Inflammatory macrophage treated with lipopolysaccharide for 1 hour (primary cell): ENCODE data around the gene SLC29A1.
A peak's percentile ranks its signal among the peaks of the same experiment; 100 is the strongest.
"Not testable (repeated sequence)": the region's sequence is repeated elsewhere in the genome, so short reads cannot be mapped to it uniquely, and the experiment has no call there.

Experiments
- DNase-seq, 2 donors: peaks; one replicate each; pipeline ENCODE4 v3.0.0-alpha.2; 2020 to 2022

Gene SLC29A1

DNA sequence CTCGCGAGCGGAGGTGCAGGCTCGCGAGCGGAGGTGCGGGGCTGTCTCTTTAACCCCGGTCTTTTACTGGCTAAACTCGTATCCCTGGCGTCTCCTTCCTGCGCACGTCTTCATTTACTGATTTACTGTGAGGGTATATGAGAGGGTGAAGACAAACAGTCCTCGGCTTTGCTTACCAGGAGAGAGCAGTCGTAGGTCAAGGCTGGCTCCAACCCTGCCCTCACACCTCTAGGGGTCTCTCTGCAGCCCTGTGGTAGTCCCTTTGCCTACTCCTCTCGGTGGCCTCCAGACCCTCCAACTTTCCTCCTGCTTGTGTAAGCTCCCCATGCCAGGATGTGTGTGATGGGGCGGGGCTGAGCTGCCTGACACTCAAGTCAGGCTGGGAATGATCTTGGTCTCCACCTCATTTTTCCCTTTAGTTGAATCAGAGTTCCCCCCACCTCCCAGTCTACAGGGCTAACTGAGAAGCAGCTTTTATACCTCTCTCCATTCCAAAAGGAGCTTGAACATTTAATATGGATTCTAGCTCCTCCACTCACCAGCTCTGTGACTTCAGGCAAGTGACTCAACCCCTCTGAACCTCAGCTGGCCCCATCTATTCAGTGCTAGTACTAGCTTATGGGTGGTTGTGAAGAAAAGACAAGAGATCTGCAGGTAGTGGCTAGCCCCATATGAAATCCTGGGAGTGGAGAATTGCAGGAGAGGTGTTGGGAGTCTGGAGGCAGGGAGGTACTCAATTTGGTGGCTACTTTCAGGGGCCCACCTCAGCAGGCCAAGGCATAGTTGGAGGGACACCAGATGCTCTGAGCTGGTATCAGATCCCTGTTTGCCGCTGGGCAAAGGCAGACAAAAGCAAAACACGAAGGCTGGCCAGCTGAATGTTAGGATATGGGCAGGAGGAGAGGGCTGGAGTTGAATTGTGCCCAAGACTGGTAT, 902 bp downstream of the SLC29A1 start:
- no peak for DNase-seq

DNA sequence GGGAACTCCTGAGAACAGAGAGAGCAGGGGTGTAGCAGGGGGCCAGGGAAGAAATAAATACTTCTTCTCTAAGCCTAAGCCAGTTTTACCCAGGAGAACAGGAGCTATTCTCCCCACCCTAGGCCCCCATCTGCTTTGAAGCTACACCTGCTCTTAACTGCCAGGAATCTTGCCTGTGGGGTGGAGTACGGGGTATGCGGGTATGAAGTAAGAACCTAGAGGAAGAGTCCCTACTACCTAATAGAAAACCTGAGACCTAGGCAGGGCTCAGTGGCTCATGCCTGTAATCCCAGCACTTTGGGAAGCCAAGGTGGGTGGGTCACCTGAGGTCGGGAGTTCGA, 1.5 kb downstream of the SLC29A1 start:
- no peak for DNase-seq

DNA sequence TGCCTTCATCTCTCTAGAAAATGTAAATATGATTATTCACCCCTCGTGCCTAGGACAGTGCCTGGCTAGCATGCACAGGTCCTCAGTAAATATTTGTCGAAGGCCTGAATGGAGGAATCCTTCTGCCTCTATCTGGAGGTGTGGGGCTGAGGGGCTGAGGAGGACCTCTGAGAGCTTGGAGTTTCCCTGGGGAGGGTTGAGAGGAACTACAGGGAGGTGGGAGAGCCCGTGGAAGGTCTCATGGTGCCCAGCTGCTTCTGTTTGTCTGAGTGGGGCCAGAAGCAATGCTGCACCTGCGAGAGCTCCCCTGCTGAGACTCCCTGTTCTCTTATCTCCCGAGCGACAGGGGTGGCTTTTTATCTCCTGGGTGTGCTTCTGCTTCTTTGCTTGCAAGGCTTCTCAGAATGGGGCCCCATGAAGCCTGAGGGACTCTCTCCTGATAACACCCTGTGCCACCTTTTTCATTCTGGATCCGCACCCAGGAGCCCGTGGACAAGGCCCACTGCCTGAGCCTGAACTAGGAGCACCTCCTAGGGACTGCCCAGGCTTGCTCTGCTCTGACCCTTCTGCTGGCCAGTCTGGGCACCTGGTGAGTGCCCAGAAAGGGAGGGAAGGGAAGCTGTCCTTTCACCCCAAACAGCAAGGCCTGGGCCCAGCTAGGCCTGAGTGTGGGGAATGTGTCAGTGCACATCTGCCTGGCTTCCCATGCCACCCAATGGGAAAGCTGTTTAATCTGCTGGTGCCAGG, 2.4 kb downstream of the SLC29A1 start:
- peak in 1 of 2 donors; percentile 24 for DNase-seq

DNA sequence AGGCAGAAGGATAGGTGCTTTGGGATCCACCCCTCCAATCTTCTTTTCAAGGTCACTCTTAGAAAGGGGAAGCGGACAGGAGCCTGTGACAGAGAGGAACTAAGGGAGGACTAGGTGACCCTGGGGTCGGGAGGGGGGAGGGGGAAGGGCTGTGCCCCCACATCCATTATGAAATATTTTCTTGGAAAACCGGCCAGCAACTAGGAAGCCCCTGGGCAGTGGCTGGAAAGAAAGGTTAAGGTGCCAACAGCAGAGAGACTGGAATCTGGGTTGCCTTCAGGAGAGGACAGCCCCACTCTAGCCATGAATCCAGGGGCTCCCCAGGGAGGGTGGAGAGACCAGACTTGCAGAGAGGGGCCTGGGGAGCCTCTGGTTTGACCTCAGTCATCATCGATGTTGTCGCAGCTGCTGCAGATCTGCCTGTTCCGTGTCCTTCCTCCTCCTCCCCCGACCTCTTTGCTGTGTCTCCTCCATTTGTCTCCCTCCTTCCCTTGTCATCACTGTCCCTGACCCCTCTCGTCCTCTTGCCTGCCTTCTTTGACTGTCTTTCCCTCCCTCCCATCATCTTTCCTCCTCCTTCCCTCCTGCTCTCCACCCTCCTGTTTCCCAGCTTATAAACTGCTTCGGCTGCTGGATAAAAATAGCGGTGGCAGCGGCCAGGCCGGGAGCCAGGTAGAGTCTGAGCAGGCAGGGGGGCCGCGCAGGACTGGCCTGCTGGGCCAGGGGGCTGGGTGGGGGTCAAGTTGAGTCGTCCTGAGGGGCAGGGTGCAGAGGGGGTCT, 3.2 kb downstream of the SLC29A1 start:
- DNase-seq = no peak

DNA sequence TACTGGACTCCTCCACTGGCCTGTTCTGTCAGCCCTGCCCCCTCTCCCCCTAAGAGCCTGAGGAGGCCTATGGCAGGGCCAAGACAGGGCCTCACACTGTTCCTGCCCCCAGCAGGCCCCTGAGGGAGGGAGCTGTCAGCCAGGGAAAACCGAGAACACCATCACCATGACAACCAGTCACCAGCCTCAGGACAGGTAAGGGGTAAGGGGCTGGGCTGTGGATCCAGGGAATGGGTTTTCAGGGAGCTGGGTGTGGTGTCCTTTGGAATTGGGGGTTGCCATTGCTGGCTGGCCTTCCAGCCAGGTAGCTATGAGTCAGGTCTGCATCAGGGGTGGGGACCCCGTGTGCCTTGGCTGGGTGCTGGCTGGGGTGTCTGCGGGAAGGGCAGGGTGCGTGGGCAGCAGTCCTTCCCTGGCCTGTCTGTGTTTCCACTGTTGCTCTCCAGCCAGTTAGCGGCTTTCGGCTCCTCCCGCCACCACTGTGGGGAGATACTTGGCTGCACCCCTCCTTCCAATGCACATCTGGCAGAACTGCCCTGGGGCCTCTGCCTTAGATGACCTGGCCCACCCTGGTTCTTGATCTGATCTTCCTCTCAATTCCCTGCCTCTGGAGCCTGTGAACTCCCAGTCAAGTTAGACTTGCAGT, 3.9 kb downstream of the SLC29A1 start:
- DNase-seq = no peak

DNA sequence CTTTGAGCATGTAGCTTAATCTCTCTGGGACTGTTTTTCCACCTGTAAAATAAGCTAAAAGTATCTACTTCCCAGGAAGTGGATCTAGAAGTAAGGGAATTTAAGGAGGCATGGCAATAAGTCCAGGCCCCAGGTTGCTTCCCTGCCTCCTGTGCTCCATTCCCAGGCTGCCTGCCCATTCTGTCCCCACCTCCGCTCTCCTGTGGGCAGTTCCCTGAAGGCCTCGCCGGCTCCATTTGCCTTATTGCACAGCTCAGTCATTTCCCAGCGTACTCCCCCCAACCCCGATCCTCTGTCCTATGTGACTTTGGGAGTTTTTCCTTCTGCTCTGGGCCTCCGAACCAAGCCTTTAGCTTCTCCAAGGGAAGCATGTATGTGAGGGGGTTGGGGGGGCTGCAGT, 4.6 kb downstream of the SLC29A1 start:
- DNase-seq = no peak

DNA sequence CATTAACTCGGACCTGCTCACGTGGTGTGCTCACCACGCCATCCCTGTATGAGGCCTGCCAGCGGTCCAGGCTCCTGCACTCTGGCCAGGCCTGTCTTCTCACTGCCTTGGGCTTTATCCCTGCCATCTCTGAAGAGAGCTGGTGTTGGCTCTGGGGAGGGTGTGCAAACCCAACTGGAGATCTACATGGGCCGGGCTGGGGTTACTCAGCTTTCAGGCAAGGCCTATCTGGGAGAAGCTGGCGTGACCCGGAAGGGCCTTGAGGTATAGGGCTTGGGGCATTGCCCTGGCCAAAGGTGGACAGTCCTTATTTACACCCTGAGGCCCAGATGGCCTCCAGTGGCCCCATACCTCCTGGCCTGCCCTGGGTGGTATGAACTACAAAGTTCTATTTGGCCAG, 5.0 kb downstream of the SLC29A1 start:
- DNase-seq = no peak

DNA sequence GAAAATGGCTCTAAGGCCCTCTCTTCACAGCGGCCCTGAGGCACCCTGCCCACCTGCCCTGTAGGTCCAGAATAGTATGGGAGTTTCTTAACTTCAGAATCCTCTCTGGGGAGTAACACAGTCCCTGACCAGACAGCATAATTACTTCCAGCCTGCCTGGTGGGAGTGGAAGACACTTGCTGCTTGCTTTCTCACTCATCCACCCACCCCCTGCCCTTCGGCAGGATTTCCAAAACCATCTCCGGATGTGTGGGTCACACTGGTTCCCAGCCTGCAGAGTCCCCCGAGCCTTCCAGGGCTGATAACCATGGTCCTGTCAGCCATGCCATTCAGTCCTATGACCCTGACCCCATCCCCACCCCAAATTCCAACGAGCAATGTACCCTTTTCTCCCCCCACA, 5.4 kb downstream of the SLC29A1 start:
- peak in 1 of 2 donors; percentile 58 for DNase-seq

DNA sequence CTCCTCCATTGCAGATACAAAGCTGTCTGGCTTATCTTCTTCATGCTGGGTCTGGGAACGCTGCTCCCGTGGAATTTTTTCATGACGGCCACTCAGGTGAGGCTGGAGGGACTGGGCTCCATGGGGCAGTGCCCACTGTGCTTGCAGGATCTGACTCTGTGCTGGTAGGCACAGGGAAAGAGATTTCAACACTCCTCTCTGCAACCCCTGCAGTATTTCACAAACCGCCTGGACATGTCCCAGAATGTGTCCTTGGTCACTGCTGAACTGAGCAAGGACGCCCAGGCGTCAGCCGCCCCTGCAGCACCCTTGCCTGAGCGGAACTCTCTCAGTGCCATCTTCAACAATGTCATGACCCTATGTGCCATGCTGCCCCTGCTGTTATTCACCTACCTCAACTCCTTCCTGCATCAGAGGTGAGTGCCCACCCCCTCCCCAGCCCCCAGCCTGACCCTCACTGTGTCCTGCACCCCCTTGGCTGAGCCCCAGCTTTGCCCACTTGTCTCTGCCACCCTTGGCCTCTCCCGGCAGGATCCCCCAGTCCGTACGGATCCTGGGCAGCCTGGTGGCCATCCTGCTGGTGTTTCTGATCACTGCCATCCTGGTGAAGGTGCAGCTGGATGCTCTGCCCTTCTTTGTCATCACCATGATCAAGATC, 6.1 kb downstream of the SLC29A1 start:
- DNase-seq = peak in 1 of 2 donors; percentile 69

DNA sequence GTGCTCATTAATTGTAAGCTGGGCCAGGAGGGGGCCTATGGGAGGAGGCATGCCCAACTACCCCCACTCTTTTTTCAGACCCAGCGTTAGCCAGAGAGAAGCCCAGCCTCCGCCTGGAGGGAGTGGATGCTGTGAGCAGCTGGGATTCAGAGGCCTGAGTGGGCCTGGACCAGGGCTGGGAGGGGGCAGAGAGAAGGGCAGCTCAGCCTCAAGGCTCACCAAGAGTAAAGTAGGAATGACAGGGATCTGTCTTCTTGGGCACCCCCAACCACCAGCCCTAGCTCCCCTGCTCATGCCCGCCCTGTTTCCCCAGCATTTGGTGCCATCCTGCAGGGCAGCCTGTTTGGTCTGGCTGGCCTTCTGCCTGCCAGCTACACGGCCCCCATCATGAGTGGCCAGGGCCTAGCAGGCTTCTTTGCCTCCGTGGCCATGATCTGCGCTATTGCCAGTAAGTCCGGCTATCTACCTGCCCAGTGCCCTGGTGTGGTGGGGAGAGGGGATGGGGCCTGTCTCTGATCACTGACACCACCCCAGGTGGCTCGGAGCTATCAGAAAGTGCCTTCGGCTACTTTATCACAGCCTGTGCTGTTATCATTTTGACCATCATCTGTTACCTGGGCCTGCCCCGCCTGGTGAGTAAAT, 6.8 kb downstream of the SLC29A1 start:
- no peak for DNase-seq

DNA sequence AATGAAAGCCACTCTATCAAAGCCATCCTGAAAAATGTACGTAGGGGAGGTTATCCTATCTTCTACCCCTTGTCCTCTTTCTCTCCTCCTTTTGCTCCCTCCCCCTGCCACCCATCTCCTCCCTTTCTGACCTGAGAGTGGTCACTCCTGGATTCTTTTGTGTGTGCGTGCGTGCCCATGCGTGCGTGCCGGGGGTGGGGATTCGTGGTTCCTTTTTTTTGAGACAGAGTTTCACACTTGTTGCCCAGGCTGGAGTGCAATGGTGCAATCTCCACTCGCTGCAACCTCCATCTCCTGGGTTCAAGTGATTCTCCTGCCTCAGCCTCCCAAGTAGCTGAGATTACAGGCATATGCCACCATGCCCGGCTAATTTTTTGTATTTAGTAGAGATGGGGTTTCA, 8.0 kb downstream of the SLC29A1 start:
- not testable (repeated sequence) for DNase-seq

DNA sequence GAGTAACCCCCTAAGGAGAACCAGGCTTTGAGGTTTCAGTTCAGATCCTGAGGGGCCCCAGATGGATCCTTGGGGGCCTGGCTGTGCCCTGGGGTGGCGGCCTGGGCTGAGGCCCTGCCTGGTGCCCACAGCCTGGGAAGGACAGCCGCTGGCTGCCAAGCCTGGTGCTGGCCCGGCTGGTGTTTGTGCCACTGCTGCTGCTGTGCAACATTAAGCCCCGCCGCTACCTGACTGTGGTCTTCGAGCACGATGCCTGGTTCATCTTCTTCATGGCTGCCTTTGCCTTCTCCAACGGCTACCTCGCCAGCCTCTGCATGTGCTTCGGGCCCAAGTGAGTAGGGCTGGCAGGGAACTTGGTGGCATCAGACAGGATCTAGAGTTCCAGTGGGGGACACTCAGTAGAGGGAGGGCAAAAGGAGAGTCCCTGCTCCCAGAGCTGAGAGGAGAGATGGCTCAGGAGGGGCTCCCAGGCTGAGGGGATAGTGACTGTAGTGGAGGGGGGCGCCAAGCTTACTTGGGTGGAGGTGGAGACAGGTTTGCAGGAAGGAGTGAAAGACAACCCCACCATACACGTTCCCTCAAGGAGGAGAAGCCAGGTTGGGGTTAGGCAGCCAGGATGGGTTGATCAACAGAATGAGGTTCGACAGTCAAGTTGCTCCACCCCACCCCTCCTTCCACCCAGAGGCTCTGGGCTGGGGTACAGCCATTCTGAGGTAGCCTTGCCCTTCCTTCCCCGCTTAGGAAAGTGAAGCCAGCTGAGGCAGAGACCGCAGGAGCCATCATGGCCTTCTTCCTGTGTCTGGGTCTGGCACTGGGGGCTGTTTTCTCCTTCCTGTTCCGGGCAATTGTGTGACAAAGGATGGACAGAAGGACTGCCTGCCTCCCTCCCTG, 9.5 kb downstream of the SLC29A1 start:
- no peak for DNase-seq

DNA sequence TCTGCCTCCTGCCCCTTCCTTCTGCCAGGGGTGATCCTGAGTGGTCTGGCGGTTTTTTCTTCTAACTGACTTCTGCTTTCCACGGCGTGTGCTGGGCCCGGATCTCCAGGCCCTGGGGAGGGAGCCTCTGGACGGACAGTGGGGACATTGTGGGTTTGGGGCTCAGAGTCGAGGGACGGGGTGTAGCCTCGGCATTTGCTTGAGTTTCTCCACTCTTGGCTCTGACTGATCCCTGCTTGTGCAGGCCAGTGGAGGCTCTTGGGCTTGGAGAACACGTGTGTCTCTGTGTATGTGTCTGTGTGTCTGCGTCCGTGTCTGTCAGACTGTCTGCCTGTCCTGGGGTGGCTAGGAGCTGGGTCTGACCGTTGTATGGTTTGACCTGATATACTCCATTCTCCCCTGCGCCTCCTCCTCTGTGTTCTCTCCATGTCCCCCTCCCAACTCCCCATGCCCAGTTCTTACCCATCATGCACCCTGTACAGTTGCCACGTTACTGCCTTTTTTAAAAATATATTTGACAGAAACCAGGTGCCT, 10.2 kb downstream of the SLC29A1 start:
- no peak for DNase-seq

DNA sequence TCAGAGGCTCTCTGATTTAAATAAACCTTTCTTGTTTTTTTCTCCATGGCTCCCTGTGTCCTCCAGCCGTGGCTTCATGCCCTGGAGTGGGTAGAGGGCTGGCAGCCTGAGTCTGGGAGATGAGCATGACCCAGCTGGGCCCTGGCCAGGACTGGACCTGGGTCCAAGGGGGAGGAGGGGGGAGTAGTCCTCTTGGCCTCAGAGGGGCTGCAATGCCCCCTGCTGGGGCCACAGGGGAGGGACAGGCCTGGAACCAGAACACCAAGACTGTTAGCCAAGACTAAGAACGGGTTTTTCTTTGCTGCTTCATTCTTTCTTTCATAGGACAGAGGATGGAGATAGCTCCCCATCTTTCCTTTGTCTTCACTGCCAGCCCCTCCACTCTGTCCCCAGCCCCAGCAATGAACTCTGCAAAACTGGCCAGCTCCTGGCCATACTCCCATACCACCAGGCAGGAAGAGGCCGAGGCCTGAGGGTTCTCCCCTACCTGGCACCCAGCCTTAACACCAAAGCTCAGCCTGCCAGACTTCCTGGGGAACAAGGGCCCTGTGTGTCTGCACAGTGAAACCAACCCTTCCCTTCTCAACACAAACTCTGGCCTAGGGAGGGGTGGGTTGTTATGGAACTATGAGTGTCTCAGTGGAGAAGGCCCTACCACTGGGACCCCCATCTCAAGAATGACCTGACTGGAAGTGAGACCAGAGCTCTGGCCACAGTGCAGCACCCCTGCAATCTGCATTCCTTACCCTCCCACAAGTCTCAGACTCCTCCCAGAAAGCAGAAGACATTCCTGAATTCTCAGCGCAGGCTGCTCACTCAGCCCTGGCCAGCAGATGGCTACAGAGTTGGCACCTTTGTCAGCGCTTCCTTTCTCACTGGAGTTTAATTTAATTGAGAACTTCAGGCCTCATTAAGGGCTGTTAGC, 11.0 kb downstream of the SLC29A1 start:
- DNase-seq = peak in 1 of 2 donors; percentile 47

DNA sequence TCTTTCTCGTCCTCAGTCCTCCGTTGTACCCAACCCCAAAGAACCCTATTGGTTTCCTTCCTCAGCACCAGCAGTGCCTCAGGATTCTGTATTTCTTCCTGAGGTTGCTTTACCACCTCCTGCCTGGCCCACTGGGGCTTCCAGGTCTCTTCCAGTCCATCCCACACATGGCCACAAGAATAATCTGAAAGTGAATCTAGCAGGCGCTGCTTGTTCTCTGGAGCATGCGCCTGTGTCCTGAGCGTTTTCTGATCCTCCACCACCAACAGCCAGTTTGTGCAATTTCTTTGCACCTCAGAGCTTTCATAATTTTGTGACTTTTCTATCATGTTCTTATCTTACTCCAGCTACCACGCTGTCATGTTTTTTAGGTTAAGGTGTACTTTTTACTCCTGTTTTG, 11.9 kb downstream of the SLC29A1 start:
- no peak for DNase-seq

DNA sequence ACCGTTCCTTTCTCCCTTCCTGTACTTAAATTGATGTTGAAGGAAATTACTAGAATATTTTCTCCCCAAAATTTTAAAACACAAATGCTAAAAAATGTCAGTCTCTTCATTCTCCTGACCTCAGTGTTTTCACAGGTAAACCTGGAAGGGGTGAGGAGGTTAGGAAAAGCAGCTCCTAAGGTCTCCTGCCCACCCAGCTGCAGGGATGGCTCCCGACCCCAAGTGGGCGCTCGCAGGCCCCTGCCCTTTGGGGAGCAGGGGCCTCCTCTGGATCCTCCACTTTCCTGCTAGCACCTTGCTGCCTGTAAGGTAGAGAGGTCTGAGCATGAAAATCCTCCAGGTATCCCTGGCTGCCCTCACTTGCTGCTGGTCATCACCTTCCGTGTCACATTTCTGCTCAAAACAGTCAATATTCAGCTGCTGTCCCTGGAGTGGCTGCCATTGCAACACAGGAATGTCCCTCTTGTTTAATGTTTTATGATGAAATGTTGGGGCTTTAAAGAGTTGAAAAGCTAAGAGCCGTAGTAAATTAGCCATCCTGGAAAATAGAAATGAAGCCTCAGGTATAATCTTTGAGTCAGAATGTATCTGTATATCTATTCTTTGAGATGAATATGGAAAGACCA, 12.6 kb downstream of the SLC29A1 start:
- DNase-seq = no peak

DNA sequence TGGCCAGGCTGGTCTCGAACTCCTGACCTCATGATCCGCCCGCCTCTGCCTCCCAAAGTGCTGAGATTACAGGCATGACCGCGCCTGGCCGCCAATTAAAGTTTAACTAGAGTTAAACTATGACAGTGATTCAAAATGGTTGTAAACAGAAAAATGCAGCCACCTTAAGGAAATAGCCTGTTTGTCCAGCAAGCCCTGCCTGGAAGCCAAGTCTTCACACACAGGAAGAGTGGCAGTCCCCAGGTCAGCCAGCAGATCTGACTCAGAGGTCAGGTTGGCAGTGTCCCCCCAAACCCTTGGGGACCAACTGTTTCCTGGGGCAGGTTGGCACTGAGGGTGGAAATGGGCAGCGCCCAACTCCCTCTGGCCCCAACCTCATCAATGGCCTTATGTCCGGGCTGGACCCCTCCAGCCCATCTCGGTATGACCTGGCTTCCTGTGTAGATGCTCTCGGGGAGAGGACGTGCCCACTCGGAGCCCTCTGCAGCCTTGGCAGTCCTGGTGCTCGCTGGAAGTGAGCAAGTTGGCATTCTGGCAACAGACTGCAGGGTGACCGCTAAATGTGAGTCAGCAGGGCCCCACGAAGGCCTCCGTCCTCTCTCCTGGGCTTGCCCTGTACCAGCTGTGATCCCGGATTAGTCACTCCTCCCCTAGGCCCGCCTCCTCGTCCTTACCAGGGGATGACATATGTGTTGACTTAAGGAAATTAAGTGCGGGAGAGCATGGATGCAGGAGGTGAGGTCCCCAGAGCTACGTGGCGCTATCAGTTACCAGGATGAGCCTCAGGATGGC, 13.8 kb downstream of the SLC29A1 start:
- DNase-seq = peak; percentile 91 to 93
